Ovary (tissue), 3 donors: Measurements from ENCODE around the gene NACA2.

Experiments
- POLR2A ChIP-seq: fragments of 450-650 bp; IDR thresholded peaks from one replicate; pipeline ENCODE4 v1.6.1; 2017; ENCODE audit warnings: antibody characterized with exemption, mild to moderate bottlenecking, moderate library complexity
- TF ChIP-seq, protein P1 (sequence below), 3 donors: fragments of 450-650 bp in 2 of 3; fragments of 200-600 bp in 1 of 3; IDR thresholded peaks; one replicate each; pipeline versions ENCODE4 v1.5.1 to v1.8.0; 2016 to 2022; ENCODE audit warnings: antibody characterized with exemption in 3 of 3, mild to moderate bottlenecking in 1 of 3
- donor health status: DM: no; HTN: no; CAD: no.

DNA sequence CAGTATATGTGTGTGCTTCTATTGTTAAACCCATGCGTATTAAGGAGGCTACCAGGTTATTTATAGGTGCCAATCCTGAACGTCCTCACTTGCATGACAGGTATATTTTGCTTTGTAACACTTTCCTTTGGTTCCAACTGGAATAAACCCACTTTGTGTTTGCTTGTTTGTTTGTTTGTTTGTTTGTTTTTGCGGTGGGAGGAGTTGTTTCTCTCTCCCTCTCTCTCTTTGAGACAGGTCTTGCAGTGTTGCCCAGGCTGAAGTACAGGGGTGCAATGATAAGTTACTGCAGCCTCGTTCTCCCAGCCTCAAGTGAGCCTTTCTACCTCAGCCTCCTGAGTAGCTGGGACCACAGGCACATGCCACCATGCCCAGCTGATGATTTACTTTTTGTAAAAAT is 28.7 kb downstream of the NACA2 start:
- TF ChIP-seq, protein P1, sequence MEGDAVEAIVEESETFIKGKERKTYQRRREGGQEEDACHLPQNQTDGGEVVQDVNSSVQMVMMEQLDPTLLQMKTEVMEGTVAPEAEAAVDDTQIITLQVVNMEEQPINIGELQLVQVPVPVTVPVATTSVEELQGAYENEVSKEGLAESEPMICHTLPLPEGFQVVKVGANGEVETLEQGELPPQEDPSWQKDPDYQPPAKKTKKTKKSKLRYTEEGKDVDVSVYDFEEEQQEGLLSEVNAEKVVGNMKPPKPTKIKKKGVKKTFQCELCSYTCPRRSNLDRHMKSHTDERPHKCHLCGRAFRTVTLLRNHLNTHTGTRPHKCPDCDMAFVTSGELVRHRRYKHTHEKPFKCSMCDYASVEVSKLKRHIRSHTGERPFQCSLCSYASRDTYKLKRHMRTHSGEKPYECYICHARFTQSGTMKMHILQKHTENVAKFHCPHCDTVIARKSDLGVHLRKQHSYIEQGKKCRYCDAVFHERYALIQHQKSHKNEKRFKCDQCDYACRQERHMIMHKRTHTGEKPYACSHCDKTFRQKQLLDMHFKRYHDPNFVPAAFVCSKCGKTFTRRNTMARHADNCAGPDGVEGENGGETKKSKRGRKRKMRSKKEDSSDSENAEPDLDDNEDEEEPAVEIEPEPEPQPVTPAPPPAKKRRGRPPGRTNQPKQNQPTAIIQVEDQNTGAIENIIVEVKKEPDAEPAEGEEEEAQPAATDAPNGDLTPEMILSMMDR (IDR thresholded peaks at IDR 0.05): no peak
- TF ChIP-seq POLR2A: no peak
